ENCODE measurements around the gene EEF1AKMT3. TPM values are rescaled to one million over a fixed set of nuclear protein-coding genes. Genes with fewer than 3 reads are reported as not detected.

Gene EEF1AKMT3
- total RNA-seq, 1 donor from 2014 or later: 3.3 TPM

- Mint-ChIP-seq H3K27ac (ENCODE audit: unreplicated experiment) (no peak overlapping the region), H3K9me3 (ENCODE audit: unreplicated experiment) (no peaks in the 10 kb centered on the region), H3K4me1 (ENCODE audit: low read depth, unreplicated experiment) (no peaks in the 10 kb centered on the region), H3K27me3 (ENCODE audit: unreplicated experiment) (peaks cover 2% of the 10 kb centered on the region), H3K4me3 (ENCODE audit: unreplicated experiment) (no peak overlapping the region), H3K36me3 (ENCODE audit: unreplicated experiment) (no peaks in the 10 kb centered on the region)
- TF ChIP-seq, protein P1, sequence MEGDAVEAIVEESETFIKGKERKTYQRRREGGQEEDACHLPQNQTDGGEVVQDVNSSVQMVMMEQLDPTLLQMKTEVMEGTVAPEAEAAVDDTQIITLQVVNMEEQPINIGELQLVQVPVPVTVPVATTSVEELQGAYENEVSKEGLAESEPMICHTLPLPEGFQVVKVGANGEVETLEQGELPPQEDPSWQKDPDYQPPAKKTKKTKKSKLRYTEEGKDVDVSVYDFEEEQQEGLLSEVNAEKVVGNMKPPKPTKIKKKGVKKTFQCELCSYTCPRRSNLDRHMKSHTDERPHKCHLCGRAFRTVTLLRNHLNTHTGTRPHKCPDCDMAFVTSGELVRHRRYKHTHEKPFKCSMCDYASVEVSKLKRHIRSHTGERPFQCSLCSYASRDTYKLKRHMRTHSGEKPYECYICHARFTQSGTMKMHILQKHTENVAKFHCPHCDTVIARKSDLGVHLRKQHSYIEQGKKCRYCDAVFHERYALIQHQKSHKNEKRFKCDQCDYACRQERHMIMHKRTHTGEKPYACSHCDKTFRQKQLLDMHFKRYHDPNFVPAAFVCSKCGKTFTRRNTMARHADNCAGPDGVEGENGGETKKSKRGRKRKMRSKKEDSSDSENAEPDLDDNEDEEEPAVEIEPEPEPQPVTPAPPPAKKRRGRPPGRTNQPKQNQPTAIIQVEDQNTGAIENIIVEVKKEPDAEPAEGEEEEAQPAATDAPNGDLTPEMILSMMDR (IDR thresholded peaks at IDR 0.05; ENCODE audit: partially characterized antibody, unreplicated experiment): no peak
- DNase-seq: no peak
These were observed 34.3 kb downstream of the EEF1AKMT3 start for GRCh38 chr12:57806677-57807076.

GRCh38 chr12:57807285-57807684 is 34.9 kb downstream of the EEF1AKMT3 start:
- H3K27me3 Mint-ChIP-seq (ENCODE audit: unreplicated experiment): peaks cover 4% of the 10 kb centered on the region
- no peak overlapping the region for H3K4me3 Mint-ChIP-seq (ENCODE audit: unreplicated experiment)
- no peaks in the 10 kb centered on the region for H3K36me3 Mint-ChIP-seq (ENCODE audit: unreplicated experiment)
- H3K4me1 Mint-ChIP-seq (ENCODE audit: low read depth, unreplicated experiment): no peaks in the 10 kb centered on the region
- no peak overlapping the region for H3K27ac Mint-ChIP-seq (ENCODE audit: unreplicated experiment)
- H3K9me3 Mint-ChIP-seq (ENCODE audit: unreplicated experiment): no peaks in the 10 kb centered on the region
- TF ChIP-seq, protein P1 (IDR thresholded peaks at IDR 0.05; ENCODE audit: partially characterized antibody, unreplicated experiment): no peak
- no peak for DNase-seq

DNA sequence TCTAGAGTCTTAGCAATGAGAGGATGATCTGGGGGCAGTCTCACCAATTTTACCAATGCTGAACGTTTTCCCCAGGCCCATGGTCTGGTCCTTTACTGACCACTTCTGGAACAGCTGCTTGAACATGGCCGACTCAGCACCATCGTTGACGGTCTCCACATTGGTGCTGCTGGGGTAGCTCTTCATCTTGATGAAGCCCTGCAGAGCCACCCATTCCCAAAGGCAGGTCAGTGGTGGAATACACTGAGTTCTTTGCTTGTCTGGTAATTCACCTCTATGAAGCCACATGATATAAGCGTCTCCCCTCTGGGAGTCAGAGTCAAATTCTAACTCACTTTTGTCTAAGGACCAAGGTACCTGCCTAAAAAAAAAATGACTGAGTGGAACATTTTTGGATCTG is 35.9 kb downstream of the EEF1AKMT3 start:
- DNase-seq: no peak
- H3K4me3 Mint-ChIP-seq (ENCODE audit: unreplicated experiment): no peak overlapping the region
- H3K4me1 Mint-ChIP-seq (ENCODE audit: low read depth, unreplicated experiment): no peaks in the 10 kb centered on the region
- H3K36me3 Mint-ChIP-seq (ENCODE audit: unreplicated experiment): no peaks in the 10 kb centered on the region
- H3K9me3 Mint-ChIP-seq (ENCODE audit: unreplicated experiment): peaks cover 2% of the 10 kb centered on the region
- no peak overlapping the region for H3K27ac Mint-ChIP-seq (ENCODE audit: unreplicated experiment)
- peaks cover 7% of the 10 kb centered on the region for H3K27me3 Mint-ChIP-seq (ENCODE audit: unreplicated experiment)
- TF ChIP-seq, protein P1 (IDR thresholded peaks at IDR 0.05; ENCODE audit: partially characterized antibody, unreplicated experiment): no peak

DNA sequence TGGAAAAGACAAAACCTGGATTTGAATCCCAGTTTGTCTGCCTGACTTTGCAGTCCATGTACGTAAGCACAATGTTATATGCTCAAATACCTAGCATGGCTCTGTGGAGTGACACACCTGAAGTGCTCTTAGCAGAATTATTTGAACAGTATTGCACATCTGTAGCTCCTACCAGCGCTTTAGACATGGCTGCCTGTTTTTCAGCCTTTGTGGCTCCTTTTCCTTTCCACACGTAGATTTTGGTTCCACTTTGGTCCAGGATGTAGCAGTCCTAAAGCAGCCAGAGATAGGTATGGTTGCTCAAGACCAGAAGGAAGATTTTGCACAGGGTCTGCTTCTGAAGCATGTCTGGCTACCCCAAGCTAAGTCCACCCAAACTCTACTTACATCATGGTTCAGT is 37.0 kb downstream of the EEF1AKMT3 start:
- Mint-ChIP-seq H3K27me3 (ENCODE audit: unreplicated experiment) (peaks cover 7% of the 10 kb centered on the region), H3K4me1 (ENCODE audit: low read depth, unreplicated experiment) (no peaks in the 10 kb centered on the region), H3K9me3 (ENCODE audit: unreplicated experiment) (peaks cover 2% of the 10 kb centered on the region), H3K4me3 (ENCODE audit: unreplicated experiment) (no peak overlapping the region), H3K36me3 (ENCODE audit: unreplicated experiment) (no peaks in the 10 kb centered on the region), H3K27ac (ENCODE audit: unreplicated experiment) (no peak overlapping the region)
- no peak for DNase-seq
- TF ChIP-seq, protein P1 (IDR thresholded peaks at IDR 0.05; ENCODE audit: partially characterized antibody, unreplicated experiment): no peak

- no peak for DNase-seq
- H3K36me3 Mint-ChIP-seq (ENCODE audit: unreplicated experiment): no peaks in the 10 kb centered on the region
- H3K27me3 Mint-ChIP-seq (ENCODE audit: unreplicated experiment): peaks cover 7% of the 10 kb centered on the region
- H3K4me1 Mint-ChIP-seq (ENCODE audit: low read depth, unreplicated experiment): no peaks in the 10 kb centered on the region
- H3K9me3 Mint-ChIP-seq (ENCODE audit: unreplicated experiment): peaks cover 2% of the 10 kb centered on the region
- no peak overlapping the region for H3K27ac Mint-ChIP-seq (ENCODE audit: unreplicated experiment)
- TF ChIP-seq, protein P1 (IDR thresholded peaks at IDR 0.05; ENCODE audit: partially characterized antibody, unreplicated experiment): no peak
- H3K4me3 Mint-ChIP-seq (ENCODE audit: unreplicated experiment): no peak overlapping the region
These were observed 38.0 kb downstream of the EEF1AKMT3 start for GRCh38 chr12:57810450-57810849.

All from glutamatergic neuron (in vitro differentiated cells).